Peyer's patch (tissue), 4 donors: Measurements from ENCODE around the gene SLC39A13.

Experiments used
- POLR2A ChIP-seq, 2 donors: fragments of 450-650 bp; IDR thresholded peaks; one replicate each; pipeline ENCODE4 v1.5.1; 2017; ENCODE audit warnings: antibody characterized with exemption in 2 of 2, mild to moderate bottlenecking in 2 of 2, moderate library complexity in 2 of 2
- TF ChIP-seq, protein P1 (sequence below), 6 experiments: fragments of 450-650 bp in 4 of 6; fragments of 200-600 bp in 2 of 6; sonication (generic) in 1 of 6; IDR thresholded peaks; one replicate each; pipeline ENCODE4 v1.5.1; 2017 to 2019; ENCODE audit warnings: antibody characterized with exemption in 6 of 6, mild to moderate bottlenecking in 3 of 6, moderate library complexity in 1 of 6

- TF ChIP-seq, protein P1, sequence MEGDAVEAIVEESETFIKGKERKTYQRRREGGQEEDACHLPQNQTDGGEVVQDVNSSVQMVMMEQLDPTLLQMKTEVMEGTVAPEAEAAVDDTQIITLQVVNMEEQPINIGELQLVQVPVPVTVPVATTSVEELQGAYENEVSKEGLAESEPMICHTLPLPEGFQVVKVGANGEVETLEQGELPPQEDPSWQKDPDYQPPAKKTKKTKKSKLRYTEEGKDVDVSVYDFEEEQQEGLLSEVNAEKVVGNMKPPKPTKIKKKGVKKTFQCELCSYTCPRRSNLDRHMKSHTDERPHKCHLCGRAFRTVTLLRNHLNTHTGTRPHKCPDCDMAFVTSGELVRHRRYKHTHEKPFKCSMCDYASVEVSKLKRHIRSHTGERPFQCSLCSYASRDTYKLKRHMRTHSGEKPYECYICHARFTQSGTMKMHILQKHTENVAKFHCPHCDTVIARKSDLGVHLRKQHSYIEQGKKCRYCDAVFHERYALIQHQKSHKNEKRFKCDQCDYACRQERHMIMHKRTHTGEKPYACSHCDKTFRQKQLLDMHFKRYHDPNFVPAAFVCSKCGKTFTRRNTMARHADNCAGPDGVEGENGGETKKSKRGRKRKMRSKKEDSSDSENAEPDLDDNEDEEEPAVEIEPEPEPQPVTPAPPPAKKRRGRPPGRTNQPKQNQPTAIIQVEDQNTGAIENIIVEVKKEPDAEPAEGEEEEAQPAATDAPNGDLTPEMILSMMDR (IDR thresholded peaks at IDR 0.05), result no peak
- no peak for TF ChIP-seq POLR2A (IDR thresholded peaks at IDR 0.05)
These were observed 52.3 kb downstream of the SLC39A13 start for GRCh38 chr11:47460571-47461235.
